ENCODE data around the gene HOXB6.

HOXB6 gene

DNA sequence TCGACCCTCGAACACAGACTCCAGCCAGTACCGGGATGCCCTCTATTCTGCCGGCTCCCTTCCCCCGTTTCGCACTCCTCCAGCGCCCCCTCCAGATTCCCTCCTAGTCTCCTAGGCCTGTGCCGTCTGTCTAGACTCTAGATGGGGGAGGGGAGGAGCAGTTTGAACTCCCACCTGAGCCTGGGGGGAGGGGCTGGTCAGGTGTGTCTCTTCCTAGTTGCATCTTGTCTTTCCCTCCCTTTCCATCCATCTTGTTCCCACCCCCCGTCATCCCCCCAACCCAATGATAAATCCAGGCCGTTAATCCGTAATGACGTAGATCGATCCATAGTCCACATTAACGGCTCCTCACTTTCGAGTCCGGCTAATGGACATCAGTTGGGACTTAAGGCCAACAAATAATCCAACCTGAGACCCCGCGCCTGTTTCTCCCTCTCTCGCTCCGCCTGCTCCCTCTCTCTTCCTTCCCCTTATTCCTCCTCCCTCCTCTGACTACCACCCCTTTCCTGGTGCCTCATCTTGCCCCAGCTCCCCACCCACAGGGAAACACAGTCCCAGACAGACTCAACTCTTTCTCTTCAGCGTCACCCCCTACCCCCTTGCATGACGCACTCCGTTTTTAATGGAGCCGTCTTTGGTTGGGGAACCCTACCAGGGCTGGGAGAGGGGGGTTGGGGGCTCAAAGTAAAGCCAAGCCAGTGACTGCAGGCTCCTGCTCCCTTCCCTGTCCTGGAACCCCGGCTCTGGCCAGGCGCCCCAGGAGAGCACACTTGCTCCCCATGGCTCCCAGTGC, 7.9 kb downstream of the HOXB6 start:
- TF ChIP-seq, protein P1, sequence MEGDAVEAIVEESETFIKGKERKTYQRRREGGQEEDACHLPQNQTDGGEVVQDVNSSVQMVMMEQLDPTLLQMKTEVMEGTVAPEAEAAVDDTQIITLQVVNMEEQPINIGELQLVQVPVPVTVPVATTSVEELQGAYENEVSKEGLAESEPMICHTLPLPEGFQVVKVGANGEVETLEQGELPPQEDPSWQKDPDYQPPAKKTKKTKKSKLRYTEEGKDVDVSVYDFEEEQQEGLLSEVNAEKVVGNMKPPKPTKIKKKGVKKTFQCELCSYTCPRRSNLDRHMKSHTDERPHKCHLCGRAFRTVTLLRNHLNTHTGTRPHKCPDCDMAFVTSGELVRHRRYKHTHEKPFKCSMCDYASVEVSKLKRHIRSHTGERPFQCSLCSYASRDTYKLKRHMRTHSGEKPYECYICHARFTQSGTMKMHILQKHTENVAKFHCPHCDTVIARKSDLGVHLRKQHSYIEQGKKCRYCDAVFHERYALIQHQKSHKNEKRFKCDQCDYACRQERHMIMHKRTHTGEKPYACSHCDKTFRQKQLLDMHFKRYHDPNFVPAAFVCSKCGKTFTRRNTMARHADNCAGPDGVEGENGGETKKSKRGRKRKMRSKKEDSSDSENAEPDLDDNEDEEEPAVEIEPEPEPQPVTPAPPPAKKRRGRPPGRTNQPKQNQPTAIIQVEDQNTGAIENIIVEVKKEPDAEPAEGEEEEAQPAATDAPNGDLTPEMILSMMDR (conservative IDR thresholded peaks at IDR 0.05): no peak
- TF ChIP-seq ZFX (IDR thresholded peaks at IDR 0.05): no peak
- peak overlapping the region; percentile 25; the same call in 1 of the 2 replicates for H3K27ac ChIP-seq

DNA sequence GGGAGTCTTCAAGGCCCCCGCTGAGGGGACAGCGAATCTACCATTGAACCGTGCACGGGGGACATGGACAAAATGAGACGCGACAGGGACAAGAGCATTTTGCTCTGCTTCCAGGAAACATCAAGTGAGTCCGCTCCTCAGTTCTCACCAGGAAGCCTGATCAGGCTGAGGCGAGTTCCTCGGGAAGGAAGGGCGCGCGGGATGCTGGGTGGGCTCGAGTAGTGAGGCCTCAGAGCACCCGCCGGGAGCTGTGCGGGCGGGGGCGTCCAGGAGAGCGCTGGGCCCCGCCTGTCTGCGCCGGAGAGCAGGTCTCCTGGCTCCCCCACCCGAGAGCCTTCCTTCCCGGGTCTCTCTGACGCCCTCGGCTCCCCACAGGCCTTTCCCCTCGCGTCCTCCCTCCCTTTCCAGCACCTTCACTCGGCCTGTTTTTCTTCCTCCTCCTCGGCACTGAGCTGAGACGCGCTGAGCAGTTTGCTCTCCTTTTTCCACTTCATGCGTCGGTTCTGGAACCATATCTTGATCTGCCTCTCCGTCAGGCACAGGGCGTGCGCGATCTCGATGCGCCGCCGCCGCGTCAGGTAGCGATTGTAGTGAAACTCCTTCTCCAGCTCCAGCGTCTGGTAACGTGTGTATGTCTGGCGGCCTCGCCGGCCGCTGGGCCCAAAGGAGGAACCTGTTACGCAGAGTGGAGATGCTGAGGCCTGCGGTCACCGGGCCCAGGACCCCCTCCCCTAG, 8.6 kb downstream of the HOXB6 start:
- TF ChIP-seq, protein P1 (conservative IDR thresholded peaks at IDR 0.05): no peak
- TF ChIP-seq ZFX (IDR thresholded peaks at IDR 0.05): no peak
- H3K27ac ChIP-seq: no peak overlapping the region

- TF ChIP-seq, protein P1 (conservative IDR thresholded peaks at IDR 0.05): no peak
- TF ChIP-seq ZFX (IDR thresholded peaks at IDR 0.05): no peak
- no peak overlapping the region for H3K27ac ChIP-seq
Observed at GRCh38 chr17:48595278-48595999, 9.3 kb downstream of the HOXB6 start.

GRCh38 chr17:48594538-48595277, 10.1 kb downstream of the HOXB6 start:
- H3K27ac ChIP-seq: no peak overlapping the region

GRCh38 chr17:48593840-48594537, 10.8 kb downstream of the HOXB6 start:
- H3K27ac ChIP-seq: no peak overlapping the region
- TF ChIP-seq ZFX (IDR thresholded peaks at IDR 0.05): no peak
- TF ChIP-seq, protein P1 (conservative IDR thresholded peaks at IDR 0.05): peak; percentile 98

More at GRCh38 chr17:48594538-48595277, 10.1 kb downstream of the HOXB6 start:
- TF ChIP-seq, protein P1 (conservative IDR thresholded peaks at IDR 0.05): no peak
- TF ChIP-seq ZFX (IDR thresholded peaks at IDR 0.05): no peak

DNA sequence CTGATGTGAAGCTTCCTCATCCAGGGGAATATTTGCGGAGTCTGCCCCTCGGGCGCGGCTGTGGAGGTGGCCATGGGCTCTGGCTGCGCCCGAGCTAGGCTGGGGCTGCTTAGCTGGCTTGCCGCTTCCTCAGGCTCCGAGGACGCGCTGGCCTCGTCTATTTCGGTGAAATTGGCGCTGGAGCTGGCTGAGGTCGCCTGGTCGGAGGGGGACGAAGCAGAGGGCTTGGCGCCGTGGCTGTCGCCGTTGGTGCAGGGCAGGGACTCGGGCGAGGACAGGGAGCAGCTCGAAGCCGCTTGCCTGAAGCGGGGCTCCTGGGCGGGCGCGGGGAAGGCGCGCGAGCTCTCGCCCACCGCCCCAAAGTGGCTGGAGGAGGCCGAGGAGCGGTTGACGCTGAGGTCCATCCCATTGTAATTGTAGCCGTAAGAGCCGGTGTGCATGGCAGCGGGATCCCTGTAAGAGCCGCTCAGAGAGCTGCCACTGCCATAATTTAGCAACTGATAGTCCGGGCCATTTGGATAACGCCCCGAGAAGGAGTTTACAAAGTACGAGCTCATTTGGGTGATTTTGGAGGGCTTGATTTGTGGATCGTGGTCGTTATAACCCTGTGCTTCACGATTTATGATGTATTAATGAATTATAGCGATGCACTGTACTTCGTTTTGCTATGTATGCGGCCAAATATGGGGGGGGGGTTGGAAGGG, 11.5 kb downstream of the HOXB6 start, which contains the start of gene HOXB5:
TSS of gene HOXB5 (minus strand) at position 654 of the 704 bp plus-strand sequence. CDS start at position 557, 97 bp downstream.
- no peak within 1 kb of the TSS for H3K27ac ChIP-seq
- TF ChIP-seq ZFX (IDR thresholded peaks at IDR 0.05): no peak
- TF ChIP-seq, protein P1 (conservative IDR thresholded peaks at IDR 0.05): 0 out of 2 replicates have a peak, but pooled peaks have one; percentile 68

Measured in C4-2B (cell line).